Right lung (tissue), 5 donors: ENCODE results near the gene FAU. TPM values are rescaled to one million over a fixed set of nuclear protein-coding genes. Genes with fewer than 3 reads are reported as not detected.

ENCODE experiments used
- DNase-seq, 2 donors: peaks; one replicate each; pipeline ENCODE4 v3.0.0-alpha.2; 2013
- polyA plus RNA-seq, 5 donors: library from polyadenylated mRNA; unstranded; fragments of 120-200 nt; gene quantifications; one replicate each; pipeline versions ENCODE4 v1.2.1 to v1.2.3, GENCODE V29; 2013; ENCODE audit warnings: inconsistent platforms in 1 of 5, low replicate concordance in 1 of 5; ENCODE audit not compliant: insufficient read length in 5 of 5, insufficient read depth in 1 of 5

FAU gene
- polyA plus RNA-seq, 5 donors, result 725 to 1,079 (median 855) TPM

- no peak for DNase-seq
Measured at GRCh38 chr11:65148657-65149056, 26.7 kb upstream of the FAU start.

GRCh38 chr11:65147352-65148075 is 25.6 kb upstream of the FAU start:
- no peak for DNase-seq

GRCh38 chr11:65141896-65142494 is 20.1 kb upstream of the FAU start:
- no peak for DNase-seq

- no peak for DNase-seq
Measured at GRCh38 chr11:65136515-65137096, 14.7 kb upstream of the FAU start.

GRCh38 chr11:65135633-65136145 is 13.8 kb upstream of the FAU start:
- DNase-seq, result no peak

- DNase-seq, result peak in 1 of 2 donors; percentile 92
Measured at GRCh38 chr11:65134952-65135632, 13.2 kb upstream of the FAU start.

GRCh38 chr11:65134240-65134951 is 12.5 kb upstream of the FAU start, which contains the start of gene SYVN1:
Gene SYVN1, minus strand, starts transcription at chr11:65134519. Its CDS starts 918 bp downstream, at chr11:65133601.
- DNase-seq, result peak; percentile 94 to 96

- DNase-seq, result no peak
Measured at GRCh38 chr11:65133724-65134123, 11.8 kb upstream of the FAU start.

- DNase-seq, result no peak
Measured at GRCh38 chr11:65132988-65133700, 11.2 kb upstream of the FAU start.

GRCh38 chr11:65132238-65132987 is 10.5 kb upstream of the FAU start:
- no peak for DNase-seq

GRCh38 chr11:65131895-65132237 is 9.9 kb upstream of the FAU start:
- no peak for DNase-seq

- no peak for DNase-seq
Measured at GRCh38 chr11:65131417-65131776, 9.5 kb upstream of the FAU start.

- no peak for DNase-seq
Measured at GRCh38 chr11:65130631-65131416, 8.9 kb upstream of the FAU start.

- DNase-seq, result no peak
Measured at GRCh38 chr11:65129649-65130441, 7.9 kb upstream of the FAU start.

GRCh38 chr11:65128182-65129145 is 6.5 kb upstream of the FAU start:
- DNase-seq, result no peak

- DNase-seq, result no peak
Measured at GRCh38 chr11:65127473-65128181, 5.7 kb upstream of the FAU start.
